OCI-LY7 (cell line): ENCODE measurements around the gene CDH23.

Source experiments
- CTCF ChIP-seq: fragments of 200-600 bp; sonication (generic); conservative IDR thresholded peaks from 2 replicates; pipeline ENCODE4 v1.5.1; 2014; ENCODE audit warnings: mild to moderate bottlenecking, antibody characterized with exemption, low read length, moderate library complexity, mixed read lengths
- EZH2phosphoT487 ChIP-seq: fragments of 200-600 bp; sonication (generic); IDR thresholded peaks from 2 replicates; pipeline ENCODE4 v1.6.1; 2018; ENCODE audit warnings: low read depth, borderline replicate concordance, mild to moderate bottlenecking, mixed run types, antibody characterized with exemption, low read length, moderate library complexity, mixed read lengths

- TF ChIP-seq CTCF = no peak
- TF ChIP-seq EZH2phosphoT487 = no peak
These were observed 70.4 kb downstream of the CDH23 start for GRCh38 chr10:71467161-71467560.
